Ishikawa (cell line): ENCODE results near the gene CDC42EP5.

Experiments
- CEBPB ChIP-seq: IDR thresholded peaks from 2 replicates; pipeline ENCODE4 v1.6.1; 2012
- EGR1 ChIP-seq: IDR thresholded peaks from 2 replicates; pipeline ENCODE4 v1.6.1; 2012
- EP300 ChIP-seq: IDR thresholded peaks from 2 replicates; pipeline ENCODE4 v1.6.1; 2012; ENCODE audit warnings: borderline replicate concordance
- MAX ChIP-seq: IDR thresholded peaks from 2 replicates; pipeline ENCODE4 v1.6.1; 2012
- NFIC ChIP-seq: IDR thresholded peaks from 2 replicates; pipeline ENCODE4 v1.6.1; 2012
- RAD21 ChIP-seq: IDR thresholded peaks from 2 replicates; pipeline ENCODE4 v1.6.1; 2012; ENCODE audit warnings: low read depth
- REST ChIP-seq: IDR thresholded peaks from 2 replicates; pipeline ENCODE4 v1.6.1; 2012; ENCODE audit warnings: low read depth, mild to moderate bottlenecking
- TCF12 ChIP-seq: IDR thresholded peaks from 2 replicates; pipeline ENCODE4 v1.6.1; 2012; ENCODE audit warnings: low read depth
- USF1 ChIP-seq: IDR thresholded peaks from 2 replicates; pipeline ENCODE4 v1.6.1; 2012
- YY1 ChIP-seq: IDR thresholded peaks from 2 replicates; pipeline ENCODE4 v1.6.1; 2012; ENCODE audit warnings: low read depth

GRCh38 chr19:54422136-54422535 is 51.0 kb downstream of the CDC42EP5 start:
- TF ChIP-seq CEBPB (no peak), EGR1 (no peak), EP300 (no peak), YY1 (no peak), NFIC (no peak), USF1 (no peak), MAX (no peak), TCF12 (no peak), REST (no peak), RAD21 (no peak)
